GM23338 (cell line): ENCODE results near the gene UST.
A peak's percentile ranks its signal among the peaks of the same experiment; 100 is the strongest.

Source experiments
- CREB1 ChIP-seq: fragments of 250-450 bp; sonication (Bioruptor Pico); IDR thresholded peaks from 2 replicates; pipeline ENCODE4 v1.5.0; 2020; ENCODE audit warnings: low read depth, mild to moderate bottlenecking, moderate library complexity
- ETS1 ChIP-seq: IDR thresholded peaks from 2 replicates; pipeline ENCODE4 v1.6.1; 2016; ENCODE audit warnings: antibody characterized with exemption
- EZH2 ChIP-seq: fragments of 200-600 bp; sonication (generic); IDR thresholded peaks from one replicate; pipeline ENCODE4 v1.8.0; 2017; ENCODE audit warnings: antibody characterized with exemption, mild to moderate bottlenecking, low read depth; ENCODE audit not compliant: unreplicated experiment
- EZH2phosphoT487 ChIP-seq: fragments of 200-600 bp; sonication (generic); IDR thresholded peaks from one replicate; pipeline ENCODE4 v1.8.1; 2018; ENCODE audit warnings: antibody characterized with exemption; ENCODE audit not compliant: unreplicated experiment
- JUNB ChIP-seq: IDR thresholded peaks from one replicate; pipeline ENCODE4 v1.6.1; 2016; ENCODE audit warnings: antibody characterized with exemption; ENCODE audit not compliant: unreplicated experiment
- NANOG ChIP-seq: IDR thresholded peaks from 2 replicates; pipeline ENCODE4 v1.6.1; 2016; ENCODE audit warnings: antibody characterized with exemption, borderline replicate concordance
- POLR2AphosphoS5 ChIP-seq: IDR thresholded peaks from 2 replicates; pipeline ENCODE4 v1.6.1; 2016; ENCODE audit warnings: antibody characterized with exemption, low read depth
- STAT1 ChIP-seq: IDR thresholded peaks from one replicate; pipeline ENCODE4 v1.6.1; 2016; ENCODE audit warnings: antibody characterized with exemption; ENCODE audit not compliant: unreplicated experiment
- ZNF114 ChIP-seq: fragments of 250-450 bp; sonication (Bioruptor Pico); IDR thresholded peaks from 2 replicates; pipeline ENCODE4 v1.5.0; 2020; ENCODE audit warnings: mild to moderate bottlenecking, moderate library complexity
- ZNF462 ChIP-seq: fragments of 250-450 bp; sonication (Bioruptor Pico); IDR thresholded peaks from 2 replicates; pipeline ENCODE4 v1.5.0; 2020; ENCODE audit warnings: mild to moderate bottlenecking, moderate library complexity
- TF ChIP-seq, protein P1 (sequence below), 2 experiments: fragments of 200-600 bp in 1 of 2; sonication (generic) in 1 of 2; conservative IDR thresholded peaks; 2 replicates each; pipeline versions ENCODE4 v1.5.1 to v1.6.1; 2016 to 2017; ENCODE audit warnings: antibody characterized with exemption in 2 of 2, low read depth in 2 of 2, mild to moderate bottlenecking in 2 of 2, moderate library complexity in 1 of 2
- TF ChIP-seq, protein P2 (sequence below): IDR thresholded peaks from one replicate; pipeline ENCODE4 v1.6.1; 2018; ENCODE audit warnings: antibody characterized with exemption; ENCODE audit not compliant: unreplicated experiment

- TF ChIP-seq, protein P1, sequence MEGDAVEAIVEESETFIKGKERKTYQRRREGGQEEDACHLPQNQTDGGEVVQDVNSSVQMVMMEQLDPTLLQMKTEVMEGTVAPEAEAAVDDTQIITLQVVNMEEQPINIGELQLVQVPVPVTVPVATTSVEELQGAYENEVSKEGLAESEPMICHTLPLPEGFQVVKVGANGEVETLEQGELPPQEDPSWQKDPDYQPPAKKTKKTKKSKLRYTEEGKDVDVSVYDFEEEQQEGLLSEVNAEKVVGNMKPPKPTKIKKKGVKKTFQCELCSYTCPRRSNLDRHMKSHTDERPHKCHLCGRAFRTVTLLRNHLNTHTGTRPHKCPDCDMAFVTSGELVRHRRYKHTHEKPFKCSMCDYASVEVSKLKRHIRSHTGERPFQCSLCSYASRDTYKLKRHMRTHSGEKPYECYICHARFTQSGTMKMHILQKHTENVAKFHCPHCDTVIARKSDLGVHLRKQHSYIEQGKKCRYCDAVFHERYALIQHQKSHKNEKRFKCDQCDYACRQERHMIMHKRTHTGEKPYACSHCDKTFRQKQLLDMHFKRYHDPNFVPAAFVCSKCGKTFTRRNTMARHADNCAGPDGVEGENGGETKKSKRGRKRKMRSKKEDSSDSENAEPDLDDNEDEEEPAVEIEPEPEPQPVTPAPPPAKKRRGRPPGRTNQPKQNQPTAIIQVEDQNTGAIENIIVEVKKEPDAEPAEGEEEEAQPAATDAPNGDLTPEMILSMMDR (conservative IDR thresholded peaks at IDR 0.05; ENCODE audit: low read depth in 2 of 2), result peak; percentile 77 to 82
- TF ChIP-seq, protein P2, sequence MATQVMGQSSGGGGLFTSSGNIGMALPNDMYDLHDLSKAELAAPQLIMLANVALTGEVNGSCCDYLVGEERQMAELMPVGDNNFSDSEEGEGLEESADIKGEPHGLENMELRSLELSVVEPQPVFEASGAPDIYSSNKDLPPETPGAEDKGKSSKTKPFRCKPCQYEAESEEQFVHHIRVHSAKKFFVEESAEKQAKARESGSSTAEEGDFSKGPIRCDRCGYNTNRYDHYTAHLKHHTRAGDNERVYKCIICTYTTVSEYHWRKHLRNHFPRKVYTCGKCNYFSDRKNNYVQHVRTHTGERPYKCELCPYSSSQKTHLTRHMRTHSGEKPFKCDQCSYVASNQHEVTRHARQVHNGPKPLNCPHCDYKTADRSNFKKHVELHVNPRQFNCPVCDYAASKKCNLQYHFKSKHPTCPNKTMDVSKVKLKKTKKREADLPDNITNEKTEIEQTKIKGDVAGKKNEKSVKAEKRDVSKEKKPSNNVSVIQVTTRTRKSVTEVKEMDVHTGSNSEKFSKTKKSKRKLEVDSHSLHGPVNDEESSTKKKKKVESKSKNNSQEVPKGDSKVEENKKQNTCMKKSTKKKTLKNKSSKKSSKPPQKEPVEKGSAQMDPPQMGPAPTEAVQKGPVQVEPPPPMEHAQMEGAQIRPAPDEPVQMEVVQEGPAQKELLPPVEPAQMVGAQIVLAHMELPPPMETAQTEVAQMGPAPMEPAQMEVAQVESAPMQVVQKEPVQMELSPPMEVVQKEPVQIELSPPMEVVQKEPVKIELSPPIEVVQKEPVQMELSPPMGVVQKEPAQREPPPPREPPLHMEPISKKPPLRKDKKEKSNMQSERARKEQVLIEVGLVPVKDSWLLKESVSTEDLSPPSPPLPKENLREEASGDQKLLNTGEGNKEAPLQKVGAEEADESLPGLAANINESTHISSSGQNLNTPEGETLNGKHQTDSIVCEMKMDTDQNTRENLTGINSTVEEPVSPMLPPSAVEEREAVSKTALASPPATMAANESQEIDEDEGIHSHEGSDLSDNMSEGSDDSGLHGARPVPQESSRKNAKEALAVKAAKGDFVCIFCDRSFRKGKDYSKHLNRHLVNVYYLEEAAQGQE, result no peak
- TF ChIP-seq EZH2phosphoT487 (no peak), JUNB (no peak), ETS1 (no peak), POLR2AphosphoS5 (no peak), EZH2 (no peak), CREB1 (no peak), NANOG (no peak), STAT1 (no peak), ZNF462 (CRISPR knock-in tag) (no peak), ZNF114 (CRISPR knock-in tag) (no peak)
Measured at GRCh38 chr6:149082320-149082719, 335.5 kb downstream of the UST start.
